Activated CD4-positive, alpha-beta T cell treated with anti-CD3 and anti-CD28 coated beads for 1 hour (primary cell): ENCODE measurements around the gene JMJD1C.
"Not testable (repeated sequence)": the region's sequence is repeated elsewhere in the genome, so short reads cannot be mapped to it uniquely, and the experiment has no call there.

Experiments used
- DNase-seq: peaks from one replicate; pipeline ENCODE4 v3.0.0-alpha.2; 2020

JMJD1C gene

DNA sequence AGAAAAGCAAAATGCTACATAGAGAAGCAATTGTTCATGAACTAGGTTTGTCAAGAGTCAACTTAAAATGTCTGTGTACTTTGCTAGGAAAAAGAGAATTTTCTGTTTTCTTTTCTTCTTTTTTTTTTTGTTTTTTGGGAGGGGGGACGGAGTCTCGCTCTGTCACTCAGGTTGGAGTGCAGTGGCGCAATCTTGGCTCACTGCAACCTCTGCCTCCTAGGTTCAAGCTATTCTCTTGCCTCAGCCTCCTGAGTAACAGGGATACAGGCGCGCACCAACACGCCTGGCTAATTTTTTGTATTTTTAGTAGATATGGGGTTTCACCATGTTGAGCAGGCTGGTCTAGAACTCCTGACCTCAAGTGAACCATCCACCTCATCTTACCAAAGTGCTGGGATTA lies 181.9 kb downstream of the JMJD1C start:
- DNase-seq = not testable (repeated sequence)

DNA sequence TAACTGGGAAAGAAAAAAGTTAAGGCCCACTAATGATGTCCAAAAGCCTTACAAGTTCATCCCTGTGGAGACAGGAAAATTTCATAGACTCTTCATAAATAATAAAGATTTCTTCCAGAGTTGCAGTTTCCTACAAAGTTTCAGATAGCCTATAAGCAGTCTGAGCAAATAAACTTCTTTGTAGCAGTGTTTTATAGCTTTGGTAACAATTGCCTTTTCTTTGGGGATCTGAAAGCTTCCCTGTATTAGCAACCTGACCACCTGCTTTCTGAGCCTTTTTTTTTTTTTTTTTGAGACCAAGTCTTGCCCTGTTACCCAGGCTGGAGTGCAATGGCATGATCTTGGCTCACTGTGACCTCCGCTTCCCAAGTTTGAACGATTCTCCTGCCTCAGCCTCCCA lies 182.7 kb downstream of the JMJD1C start:
- DNase-seq = no peak

DNA sequence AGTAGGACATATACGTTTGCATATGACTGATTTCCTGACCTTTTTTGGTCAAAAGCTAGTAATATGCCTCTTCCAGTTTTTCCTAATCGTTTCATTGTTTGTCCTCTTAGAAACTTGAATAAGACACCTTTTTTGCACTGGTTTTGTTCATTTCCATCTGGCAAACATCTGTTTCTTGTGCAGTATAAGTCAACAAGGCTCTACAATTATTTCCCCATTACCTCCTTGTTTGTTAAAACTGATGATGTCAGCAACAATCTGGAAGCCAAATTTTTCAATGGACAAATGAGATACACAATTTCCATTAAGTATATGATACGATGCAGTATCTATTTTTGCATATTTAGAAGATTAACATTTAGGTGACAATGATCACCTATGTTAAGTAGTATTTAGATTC lies 183.8 kb downstream of the JMJD1C start:
- DNase-seq = no peak

DNA sequence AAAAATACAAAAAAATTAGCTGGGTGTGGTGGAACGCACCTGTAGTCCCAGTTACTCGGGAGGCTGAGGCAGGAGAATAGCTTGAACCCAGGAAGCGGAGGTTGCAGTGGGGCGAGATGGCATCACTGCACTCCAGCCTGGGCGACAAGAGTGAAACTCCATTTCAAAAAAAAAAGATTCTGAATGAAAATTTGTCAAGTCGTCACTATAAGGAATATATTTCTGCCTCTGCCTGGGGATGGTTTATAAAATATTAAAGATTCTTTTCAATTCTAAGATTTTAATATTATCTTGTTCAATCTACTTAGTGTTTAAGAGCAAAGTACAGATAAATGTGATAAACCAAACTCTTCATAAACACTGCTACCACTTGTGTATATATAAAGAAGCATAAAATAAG lies 185.4 kb downstream of the JMJD1C start:
- no peak for DNase-seq

DNA sequence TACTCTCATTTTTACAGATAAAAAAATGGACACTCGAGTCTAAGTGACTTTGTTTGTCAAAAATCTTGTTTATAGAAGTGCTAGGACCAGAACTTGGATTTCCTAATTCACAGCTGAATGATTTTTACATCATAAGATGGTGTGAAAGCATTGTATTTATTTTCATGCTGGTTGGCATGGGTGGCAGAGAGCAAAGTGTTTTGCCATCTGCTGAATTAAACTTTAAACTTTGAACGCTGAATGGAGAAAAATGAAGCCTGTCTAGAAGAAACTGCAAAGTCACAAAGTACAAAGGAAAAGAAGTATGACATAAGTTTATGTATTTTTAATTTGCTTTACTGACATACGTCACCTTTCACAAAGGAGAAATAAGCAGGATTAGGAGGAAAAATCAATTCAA lies 190.7 kb downstream of the JMJD1C start:
- DNase-seq = no peak

DNA sequence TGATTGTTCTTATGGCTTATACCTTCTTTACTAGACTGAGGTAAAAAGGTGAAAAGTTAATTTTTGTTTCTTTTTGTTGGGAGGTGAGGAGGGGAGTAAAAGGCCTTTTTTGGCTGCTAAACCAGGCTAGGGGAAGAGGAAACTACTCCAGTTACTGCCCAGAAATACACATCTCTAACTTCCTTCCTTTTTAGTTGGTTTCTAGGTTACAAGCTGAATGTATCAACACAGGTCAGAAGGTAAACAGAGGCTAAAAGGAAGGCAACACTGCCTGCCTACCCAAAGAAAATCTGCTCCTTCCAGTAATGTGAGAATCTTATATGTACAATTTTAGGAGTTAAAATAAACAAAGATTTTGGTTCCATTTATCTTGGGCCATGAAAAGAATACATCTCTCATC lies 192.2 kb downstream of the JMJD1C start:
- no peak for DNase-seq

DNA sequence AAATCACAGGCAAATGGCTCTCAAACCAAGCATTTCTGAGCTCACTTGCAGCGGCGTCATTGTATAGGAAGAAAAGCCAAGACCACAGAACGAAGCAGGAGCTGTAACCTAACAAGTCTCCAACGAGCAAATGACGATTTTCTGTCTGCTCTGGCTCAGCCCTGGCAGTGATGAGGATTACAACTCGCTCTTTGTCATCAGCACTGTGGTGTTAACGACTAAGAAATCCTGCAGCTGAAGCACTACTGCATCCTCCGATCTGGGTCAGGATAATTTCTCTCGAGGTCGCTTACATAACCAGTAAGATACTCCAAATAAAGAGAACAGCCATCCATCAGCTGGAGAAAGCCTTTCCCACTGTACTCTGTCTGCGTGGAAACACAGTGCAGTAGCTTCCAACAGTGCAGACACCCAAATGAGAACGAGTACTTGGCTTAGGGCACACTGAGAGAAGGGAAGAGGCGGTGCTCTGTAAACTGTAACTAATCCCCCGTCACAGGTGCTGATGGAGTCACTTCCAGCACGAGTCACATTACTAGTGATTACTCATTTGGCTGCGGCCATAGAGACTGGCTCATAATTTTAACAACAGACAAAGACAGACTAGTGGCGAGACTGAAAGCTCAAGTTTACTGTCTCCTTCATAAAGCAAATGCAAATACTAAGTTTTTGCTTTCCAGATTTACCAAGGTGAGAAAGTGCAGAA lies 196.8 kb downstream of the JMJD1C start:
- DNase-seq = peak; percentile 66

DNA sequence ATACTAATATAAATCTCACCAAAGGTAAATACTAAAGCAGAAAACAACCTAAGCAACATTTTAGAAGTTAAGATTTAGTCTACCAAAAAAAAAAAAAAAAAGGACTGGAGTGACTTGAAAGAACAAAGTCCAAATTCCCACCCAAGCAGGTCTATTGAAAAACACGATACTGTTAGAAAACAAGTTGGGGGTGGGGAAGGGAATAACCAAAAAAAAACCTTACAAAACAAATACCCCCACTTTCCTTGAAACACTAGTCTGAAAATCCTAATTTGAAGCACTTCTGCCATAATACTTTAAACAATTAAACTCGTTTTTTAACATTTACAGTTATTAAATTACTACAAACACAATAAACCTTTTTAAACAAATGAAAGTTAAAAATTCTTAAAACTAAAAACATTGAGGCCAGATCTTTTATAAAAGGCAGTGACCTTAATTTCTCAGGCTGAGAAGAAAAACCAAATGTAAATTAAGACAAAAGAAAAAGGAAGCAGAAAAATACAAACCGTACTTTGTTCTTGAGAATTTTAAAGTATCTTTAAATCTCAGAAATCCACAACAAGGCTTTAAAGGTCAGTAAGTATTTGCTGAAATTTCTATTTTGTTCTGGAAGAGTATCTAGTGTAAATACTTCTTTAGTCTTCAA lies 197.5 kb downstream of the JMJD1C start:
- DNase-seq = no peak

DNA sequence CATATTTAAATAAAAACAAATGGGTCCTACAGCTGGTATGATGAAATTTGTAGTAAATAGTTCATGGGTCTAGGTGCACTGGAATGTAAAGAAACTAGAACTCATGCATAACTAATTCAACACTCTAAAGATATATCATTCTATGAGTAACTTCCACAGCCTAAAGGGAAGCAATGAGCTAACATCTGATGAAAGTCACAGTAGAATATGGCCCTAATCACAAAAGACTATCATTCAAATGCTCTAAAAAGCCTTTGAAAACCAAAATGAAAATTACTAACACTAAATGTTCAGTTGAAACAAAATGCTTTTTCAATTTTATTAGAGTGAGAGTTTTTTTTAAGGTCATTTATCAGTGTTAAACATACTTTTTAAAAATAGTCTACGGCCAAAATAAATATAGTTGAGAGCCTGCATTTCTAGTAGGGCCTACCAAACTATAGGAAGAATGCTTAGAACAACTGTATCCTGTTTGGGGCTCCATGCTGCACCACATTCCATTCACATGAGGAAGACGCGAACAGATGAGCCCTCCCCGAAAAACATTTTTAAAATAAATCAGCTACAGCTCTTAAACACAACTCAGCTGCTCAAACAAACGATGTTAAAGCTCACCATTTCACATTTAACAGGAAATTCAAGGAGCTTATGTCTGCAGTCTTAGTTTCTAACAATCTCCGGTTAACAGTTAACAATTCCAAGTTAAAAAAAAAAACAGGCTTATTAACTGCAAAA lies 198.2 kb downstream of the JMJD1C start:
- no peak for DNase-seq

DNA sequence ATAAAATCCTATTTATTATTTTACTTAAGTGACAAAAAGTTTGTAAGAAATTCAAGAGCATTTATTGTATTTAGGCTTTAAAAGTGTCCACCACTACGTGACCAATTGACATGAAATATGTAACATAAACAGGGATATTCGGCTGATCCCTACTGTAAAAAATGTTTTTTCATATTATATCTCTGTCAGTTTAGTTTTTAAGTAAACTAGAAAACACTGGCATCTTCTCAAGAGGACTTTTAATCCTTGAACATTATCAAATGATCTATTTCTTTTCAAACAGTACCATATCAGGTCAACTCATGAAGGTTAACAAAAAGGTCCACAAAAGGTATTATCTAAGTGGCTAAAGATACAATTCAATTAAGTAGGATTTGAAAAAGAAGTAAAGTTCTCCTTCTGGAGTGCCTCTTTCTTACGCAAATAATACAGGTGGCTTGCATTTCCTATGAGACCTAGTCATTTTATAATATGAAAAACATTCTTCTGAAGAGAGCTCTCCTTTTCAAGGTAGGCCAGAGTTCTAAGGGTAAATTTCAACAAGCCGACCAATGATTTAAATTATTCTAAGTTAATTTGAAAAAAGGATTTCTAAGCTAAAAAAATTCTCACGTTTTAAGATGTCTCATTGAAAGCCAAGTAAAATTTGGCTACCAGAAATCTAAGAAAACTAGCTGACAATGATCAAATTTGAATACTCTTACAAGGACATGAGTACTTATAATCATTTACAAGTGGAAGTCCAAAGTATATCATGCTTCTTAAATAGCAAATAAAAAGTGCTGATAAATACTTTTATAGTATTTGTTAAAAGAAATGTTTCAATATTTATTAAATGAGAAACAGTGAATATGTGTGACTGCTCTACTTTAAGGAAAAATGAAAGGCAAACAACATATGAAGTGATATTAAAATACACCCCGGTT lies 199.1 kb downstream of the JMJD1C start:
- no peak for DNase-seq

DNA sequence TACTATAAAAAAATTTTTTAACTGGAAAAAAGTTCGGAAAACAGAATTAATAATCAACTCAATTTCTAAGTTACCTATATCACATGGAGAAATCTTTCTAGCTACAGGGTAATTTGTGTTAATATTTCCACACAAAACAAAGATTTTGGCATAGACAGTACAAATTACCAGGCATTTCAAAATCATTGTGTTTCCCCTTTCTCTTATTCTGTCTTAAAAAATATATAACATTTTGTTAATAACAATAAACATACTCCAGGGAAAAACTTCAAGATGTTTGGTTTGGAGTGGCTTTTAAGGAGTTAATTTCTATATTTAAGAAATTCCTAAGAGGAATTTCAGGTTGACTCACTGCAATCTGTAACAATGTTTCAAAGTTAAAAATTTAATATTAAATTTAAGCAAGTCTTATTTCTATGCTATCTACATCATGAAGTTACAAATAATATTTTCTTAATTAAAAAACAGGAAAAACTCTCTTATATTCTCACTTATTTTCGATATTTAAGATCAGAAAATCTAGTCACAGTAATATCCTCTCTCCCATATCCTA lies 200.0 kb downstream of the JMJD1C start:
- no peak for DNase-seq

DNA sequence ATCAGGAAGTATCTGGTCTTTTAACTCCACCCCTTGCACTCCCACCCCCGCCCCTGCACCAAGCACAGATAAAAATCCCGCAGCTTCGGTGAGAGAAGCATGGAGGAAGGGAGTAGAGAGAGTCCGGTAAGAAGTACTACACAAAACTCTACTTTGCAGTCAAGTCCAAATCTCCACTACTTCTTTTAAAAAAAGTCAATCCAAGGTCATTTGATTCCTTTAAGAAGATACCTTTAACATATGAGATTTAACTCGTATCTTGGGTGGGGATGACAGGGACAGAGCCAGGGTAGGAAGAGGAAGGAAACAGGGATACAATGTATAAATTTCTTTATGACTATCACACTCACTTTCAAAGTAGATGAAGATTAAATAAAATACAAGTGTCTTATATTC lies 200.6 kb downstream of the JMJD1C start:
- DNase-seq = no peak

DNA sequence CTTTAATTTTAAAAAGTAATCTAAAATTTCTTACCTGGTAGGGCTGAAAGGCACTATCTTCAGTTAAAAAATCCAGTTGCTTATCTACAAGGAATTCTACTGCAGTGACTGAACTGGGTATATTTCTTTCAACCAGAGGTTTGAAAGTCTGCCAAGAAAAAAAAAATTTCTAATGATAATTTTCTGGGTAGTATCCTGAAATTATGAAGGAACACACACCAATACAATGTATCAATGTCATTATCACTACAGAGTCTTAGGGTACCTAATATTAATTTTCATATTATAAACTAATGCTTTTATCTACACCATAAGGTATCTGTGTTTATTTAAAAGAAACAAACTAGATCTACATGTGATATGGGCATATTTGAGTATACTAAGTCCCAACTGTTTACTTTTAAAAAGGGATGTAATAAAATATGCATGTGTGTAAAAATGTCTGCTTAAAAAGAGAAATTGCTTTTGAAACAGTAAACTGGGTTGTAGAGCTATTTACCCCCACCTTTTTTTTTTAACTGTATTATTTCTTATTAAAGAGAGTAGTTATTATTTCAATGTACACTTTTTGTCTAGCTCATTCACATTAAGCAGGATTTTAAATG lies 201.1 kb downstream of the JMJD1C start:
- no peak for DNase-seq

DNA sequence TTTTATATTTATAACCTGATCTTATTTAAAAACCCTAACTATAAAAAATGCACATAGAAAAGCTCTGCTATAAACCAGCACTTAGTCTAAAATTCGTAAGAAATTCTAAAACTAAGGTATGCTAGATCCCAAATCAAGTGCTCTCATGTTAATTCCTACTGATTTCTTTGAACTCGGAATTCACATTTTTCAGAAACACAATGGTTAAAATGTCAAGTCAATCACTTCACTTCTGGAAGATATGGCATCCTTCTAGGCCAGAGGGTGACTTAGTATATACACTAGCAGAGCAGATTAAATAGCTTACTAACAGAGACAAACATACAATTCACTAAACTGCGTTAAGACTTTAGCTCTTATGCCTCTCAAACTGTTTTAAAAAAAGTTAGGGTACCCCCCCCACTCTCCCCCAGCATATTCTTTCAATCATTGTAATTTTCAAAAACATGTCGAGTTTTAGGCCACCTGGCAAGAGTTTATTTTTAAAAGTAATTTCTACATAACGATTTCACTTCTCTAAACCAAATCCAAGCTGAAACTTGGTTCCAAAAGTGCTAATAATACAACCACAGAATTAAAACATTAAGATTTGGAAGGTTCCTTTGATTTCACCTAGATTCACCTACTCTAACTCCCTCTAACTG lies 203.2 kb downstream of the JMJD1C start:
- no peak for DNase-seq

DNA sequence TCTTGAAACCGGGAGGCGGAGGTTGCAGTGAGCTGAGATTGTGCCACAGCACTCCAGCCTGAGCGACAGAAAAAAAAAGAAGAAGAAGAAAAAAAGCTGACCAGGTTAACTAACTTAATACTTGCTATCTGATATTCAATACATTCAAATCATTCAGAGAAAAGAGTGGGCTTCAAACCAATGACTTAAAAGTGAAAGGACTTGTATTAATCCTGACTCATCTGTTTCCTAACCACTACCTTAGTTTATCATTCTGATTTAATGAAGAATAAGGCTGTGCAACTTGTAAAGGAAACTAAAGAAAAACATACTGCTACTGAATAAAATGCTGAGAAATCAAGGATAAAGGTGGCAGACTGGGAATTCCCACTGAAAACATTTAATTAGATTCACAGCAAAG lies 204.3 kb downstream of the JMJD1C start:
- no peak for DNase-seq

DNA sequence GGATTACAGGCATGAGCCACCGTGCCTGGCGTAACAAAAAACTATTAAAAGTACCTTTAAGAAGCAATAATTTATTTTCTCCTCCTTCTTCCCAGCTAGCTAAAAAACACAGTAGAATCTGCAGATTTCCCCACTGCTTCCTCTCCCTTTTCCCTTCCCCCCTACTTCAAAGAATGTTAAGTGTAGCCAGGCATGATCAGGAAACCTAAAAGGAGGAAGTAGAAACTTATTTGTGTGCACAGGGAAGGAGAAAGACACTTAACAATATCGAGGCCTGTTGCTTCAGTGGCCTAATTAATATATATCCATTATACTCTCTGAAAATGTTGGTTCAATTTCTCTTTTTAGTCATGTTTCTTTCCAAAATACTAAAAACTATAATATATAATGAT lies 204.9 kb downstream of the JMJD1C start:
- DNase-seq = no peak

DNA sequence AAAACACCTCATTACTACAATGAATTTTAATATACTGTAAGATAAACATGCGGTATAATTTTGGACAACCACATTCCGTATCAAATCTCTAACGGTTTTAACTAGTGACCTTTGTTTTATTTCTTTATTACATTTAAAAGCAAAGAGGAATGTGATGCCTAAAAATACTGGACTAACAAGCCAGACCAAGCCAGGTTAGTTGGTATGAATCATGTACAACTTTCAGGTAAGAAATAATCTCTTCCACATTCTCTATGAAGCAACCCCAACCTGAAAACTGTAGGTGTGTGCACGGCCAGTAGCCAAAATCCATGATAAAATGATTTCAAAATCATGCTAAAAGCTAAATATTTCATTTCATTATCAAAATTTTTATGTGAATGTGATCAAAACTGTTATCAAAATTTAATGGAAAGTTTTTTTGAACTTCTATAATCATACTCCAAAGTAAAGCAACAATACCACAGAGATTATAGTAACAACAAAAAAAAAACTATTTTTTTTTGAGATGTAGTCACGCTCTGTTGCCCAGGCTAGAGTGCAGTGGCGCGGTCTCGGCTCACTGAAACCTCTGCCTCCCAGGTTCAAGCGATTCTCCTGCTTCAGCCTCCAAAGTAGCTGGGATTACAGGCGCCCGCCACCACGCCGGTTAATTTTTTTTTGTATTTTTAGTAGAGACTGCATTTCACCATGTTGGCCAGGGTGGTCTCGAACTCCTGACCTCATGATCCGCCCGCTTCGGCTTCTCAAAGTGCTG lies 205.5 kb downstream of the JMJD1C start:
- no peak for DNase-seq

DNA sequence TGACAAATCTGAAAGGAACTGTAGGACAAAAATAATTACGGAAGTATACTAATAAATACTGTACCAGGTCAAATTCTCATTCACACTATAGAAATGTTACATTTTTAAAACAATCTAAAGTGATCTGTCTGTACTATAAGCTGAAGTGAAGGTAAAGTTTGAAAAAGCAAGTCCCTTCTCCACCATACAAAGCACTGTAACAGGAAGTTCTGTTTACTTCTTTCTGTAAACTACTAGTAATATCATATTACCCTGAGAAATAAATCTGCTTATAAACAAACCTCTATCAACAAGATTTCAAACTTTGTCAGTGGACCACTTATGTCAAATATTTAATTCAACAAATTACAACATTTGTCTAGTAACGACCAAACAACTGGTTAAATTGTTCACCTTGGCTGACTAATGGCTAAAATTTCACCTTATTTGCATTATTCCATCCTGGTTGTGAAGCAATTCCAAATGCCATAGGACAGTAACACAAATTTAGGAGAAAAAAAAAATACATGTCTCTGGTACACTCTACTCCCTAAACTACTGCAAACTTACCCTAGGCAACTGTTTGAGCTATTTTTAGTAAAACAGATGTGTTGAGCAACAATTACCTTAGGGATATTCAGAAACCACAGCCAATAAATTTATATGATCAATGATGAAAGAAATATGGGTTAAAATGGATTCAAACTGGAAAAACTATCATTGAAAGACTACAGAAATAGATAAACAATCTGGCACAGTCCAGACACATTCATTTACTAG lies 206.7 kb downstream of the JMJD1C start:
- no peak for DNase-seq

DNA sequence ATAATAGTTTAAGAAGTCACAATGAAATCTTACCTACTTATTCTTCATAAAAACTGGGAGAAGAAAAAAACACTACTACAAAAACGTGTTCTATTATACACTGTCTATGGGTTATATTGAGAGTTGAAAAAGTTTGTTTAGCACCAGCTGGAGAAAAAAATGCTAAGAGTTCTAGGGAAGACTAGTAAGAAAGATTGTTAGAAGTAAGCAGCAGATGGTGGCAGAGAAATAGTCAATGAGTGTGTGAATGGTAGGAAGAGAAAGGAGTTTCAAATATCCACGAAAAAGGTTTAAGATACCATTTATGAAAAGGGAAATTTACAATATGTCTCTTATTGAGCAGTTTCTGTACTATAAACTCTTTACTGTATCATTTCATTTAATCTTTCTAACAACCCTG lies 208.0 kb downstream of the JMJD1C start:
- DNase-seq = no peak
